Colonic mucosa (tissue), 4 donors: ENCODE measurements around the gene CUL7. TPM values are rescaled to one million over a fixed set of nuclear protein-coding genes. Genes with fewer than 3 reads are reported as not detected.

ENCODE experiments used
- DNase-seq: peaks from one replicate; pipeline ENCODE4 v3.0.0-alpha.2; 2020
- H3K27ac ChIP-seq: fragments of 200-600 bp; one replicate; pipeline ENCODE4 v1.8.0; 2021
- H3K27me3 ChIP-seq: fragments of 200-600 bp; one replicate; pipeline ENCODE4 v1.8.0; 2021
- H3K36me3 ChIP-seq: fragments of 200-600 bp; one replicate; pipeline ENCODE4 v1.8.0; 2021
- H3K4me1 ChIP-seq: fragments of 200-600 bp; one replicate; pipeline ENCODE4 v1.8.0; 2021; ENCODE audit warnings: mild to moderate bottlenecking
- H3K4me3 ChIP-seq: fragments of 200-600 bp; one replicate; pipeline ENCODE4 v1.8.0; 2021
- H3K9ac ChIP-seq, 2 donors: one replicate each; pipeline ENCODE4 v1.7.0; 2013; ENCODE audit warnings: control low read depth in 2 of 2, low read depth in 2 of 2, low read length in 2 of 2
- H3K9me3 ChIP-seq: fragments of 200-600 bp; one replicate; pipeline ENCODE4 v1.8.0; 2021
- intact Hi-C: fragments of 100-400 bp; cut with DNase I; formaldehyde crosslinking; loops from one replicate; pipeline ENCODE4 v1.14.1; 2022
- total RNA-seq, 2 donors: library from RNA; stranded (reverse); fragmentation: NEBNext Ultra II Directional in 1 of 2; extraction: Animal tissue kit (Norgen Biotek cat#: 25700) in 1 of 2; gene quantifications; one replicate each; pipeline ENCODE4 v1.2.1, GENCODE V29; 2021
- TF ChIP-seq, protein P1 (sequence below): fragments of 200-600 bp; IDR thresholded peaks from one replicate; pipeline ENCODE4 v1.8.0; 2022; ENCODE audit warnings: antibody characterized with exemption, mild to moderate bottlenecking
- donor health status: healthy.
- donor health status: DM: no; HTN: no; CAD: no.
- donor health status: DM: no; HTN: no; CAD: no.

Gene CUL7
- total RNA-seq, 2 donors from 2014 or later: 13.7 to 15.3 TPM

GRCh38 chr6:43012364-43012763 is 41.3 kb downstream of the CUL7 start:
- H3K36me3 ChIP-seq: no peaks in the 10 kb centered on the region
- intact Hi-C loops: no loop called here
- H3K9me3 ChIP-seq: no peaks in the 10 kb centered on the region
- H3K4me1 ChIP-seq: peaks cover 14% of the 10 kb centered on the region
- H3K27me3 ChIP-seq: no peaks in the 10 kb centered on the region
- TF ChIP-seq, protein P1, sequence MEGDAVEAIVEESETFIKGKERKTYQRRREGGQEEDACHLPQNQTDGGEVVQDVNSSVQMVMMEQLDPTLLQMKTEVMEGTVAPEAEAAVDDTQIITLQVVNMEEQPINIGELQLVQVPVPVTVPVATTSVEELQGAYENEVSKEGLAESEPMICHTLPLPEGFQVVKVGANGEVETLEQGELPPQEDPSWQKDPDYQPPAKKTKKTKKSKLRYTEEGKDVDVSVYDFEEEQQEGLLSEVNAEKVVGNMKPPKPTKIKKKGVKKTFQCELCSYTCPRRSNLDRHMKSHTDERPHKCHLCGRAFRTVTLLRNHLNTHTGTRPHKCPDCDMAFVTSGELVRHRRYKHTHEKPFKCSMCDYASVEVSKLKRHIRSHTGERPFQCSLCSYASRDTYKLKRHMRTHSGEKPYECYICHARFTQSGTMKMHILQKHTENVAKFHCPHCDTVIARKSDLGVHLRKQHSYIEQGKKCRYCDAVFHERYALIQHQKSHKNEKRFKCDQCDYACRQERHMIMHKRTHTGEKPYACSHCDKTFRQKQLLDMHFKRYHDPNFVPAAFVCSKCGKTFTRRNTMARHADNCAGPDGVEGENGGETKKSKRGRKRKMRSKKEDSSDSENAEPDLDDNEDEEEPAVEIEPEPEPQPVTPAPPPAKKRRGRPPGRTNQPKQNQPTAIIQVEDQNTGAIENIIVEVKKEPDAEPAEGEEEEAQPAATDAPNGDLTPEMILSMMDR: no peak
- H3K27ac ChIP-seq: no peak overlapping the region
- DNase-seq: no peak
- H3K9ac ChIP-seq: no peak overlapping the region
- H3K4me3 ChIP-seq: peak overlapping the region; percentile 67

GRCh38 chr6:43011207-43011606 is 42.4 kb downstream of the CUL7 start:
- H3K36me3 ChIP-seq: no peaks in the 10 kb centered on the region
- TF ChIP-seq, protein P1: no peak
- no peaks in the 10 kb centered on the region for H3K9me3 ChIP-seq
- no peak overlapping the region for H3K27ac ChIP-seq
- intact Hi-C loops: no loop called here
- no peak overlapping the region for H3K9ac ChIP-seq
- no peak for DNase-seq
- H3K4me3 ChIP-seq: no peak overlapping the region
- H3K27me3 ChIP-seq: no peaks in the 10 kb centered on the region
- H3K4me1 ChIP-seq: peaks cover 7% of the 10 kb centered on the region

GRCh38 chr6:43009124-43009523 is 44.5 kb downstream of the CUL7 start:
- intact Hi-C loops: no loop called here
- Histone ChIP-seq H3K36me3 (no peaks in the 10 kb centered on the region), H3K4me3 (no peak overlapping the region), H3K4me1 (no peaks in the 10 kb centered on the region), H3K9me3 (no peaks in the 10 kb centered on the region), H3K27ac (no peak overlapping the region), H3K27me3 (no peaks in the 10 kb centered on the region), H3K9ac (no peak overlapping the region)
- TF ChIP-seq, protein P1: peak; percentile 19
- no peak for DNase-seq

DNA sequence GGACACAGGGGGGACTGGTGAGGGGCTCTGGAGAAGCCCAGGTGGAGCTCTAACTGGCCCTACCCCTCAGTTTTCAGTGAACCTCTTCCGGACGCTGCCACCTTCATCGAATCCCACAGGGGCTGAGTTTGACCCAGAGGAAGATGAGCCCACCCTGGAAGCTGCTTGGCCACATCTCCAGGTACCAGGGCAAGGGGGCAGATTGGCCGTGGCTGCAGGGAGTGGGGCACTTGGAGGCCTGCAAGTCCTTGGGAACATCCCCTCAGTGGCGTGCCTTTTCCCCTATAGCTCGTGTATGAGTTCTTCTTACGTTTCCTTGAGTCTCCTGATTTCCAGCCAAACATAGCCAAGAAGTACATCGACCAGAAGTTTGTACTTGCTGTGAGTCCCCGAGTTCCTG is 46.5 kb downstream of the CUL7 start:
- Histone ChIP-seq H3K4me1 (no peaks in the 10 kb centered on the region), H3K27ac (no peak overlapping the region), H3K36me3 (no peaks in the 10 kb centered on the region), H3K9me3 (no peaks in the 10 kb centered on the region), H3K9ac (no peak overlapping the region), H3K4me3 (no peak overlapping the region), H3K27me3 (no peaks in the 10 kb centered on the region)
- TF ChIP-seq, protein P1: no peak
- intact Hi-C loops: no loop called here
- no peak for DNase-seq

- no peak for DNase-seq
- Histone ChIP-seq H3K27me3 (no peaks in the 10 kb centered on the region), H3K27ac (no peak overlapping the region), H3K9me3 (no peaks in the 10 kb centered on the region), H3K9ac (no peak overlapping the region), H3K4me3 (no peak overlapping the region), H3K36me3 (no peaks in the 10 kb centered on the region), H3K4me1 (no peaks in the 10 kb centered on the region)
- TF ChIP-seq, protein P1: no peak
- intact Hi-C loops: no loop called here
Measured at GRCh38 chr6:43006251-43006650, 47.4 kb downstream of the CUL7 start.

DNA sequence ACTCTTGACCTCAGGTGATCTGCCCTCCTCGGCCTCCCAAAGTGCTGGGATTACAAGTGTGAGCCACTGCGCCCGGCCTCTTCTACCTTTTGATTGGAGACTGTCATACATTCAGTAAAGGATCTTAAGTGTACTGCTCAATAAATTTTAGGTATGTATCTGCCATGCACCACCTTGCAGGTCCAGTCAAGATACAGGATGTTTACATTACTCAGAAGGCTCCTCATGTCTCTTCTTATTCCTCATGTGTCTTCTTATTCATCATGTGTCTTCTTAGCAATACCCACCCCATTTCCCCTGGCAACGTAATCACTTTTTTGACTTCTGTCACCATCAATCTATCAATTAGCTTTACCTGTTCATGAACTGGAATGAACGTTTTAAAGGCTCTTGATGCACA is 47.8 kb downstream of the CUL7 start:
- intact Hi-C loops: no loop called here
- no peak overlapping the region for H3K27ac ChIP-seq
- H3K36me3 ChIP-seq: no peaks in the 10 kb centered on the region
- TF ChIP-seq, protein P1: no peak
- DNase-seq: no peak
- no peaks in the 10 kb centered on the region for H3K27me3 ChIP-seq
- no peak overlapping the region for H3K4me3 ChIP-seq
- H3K9ac ChIP-seq: no peak overlapping the region
- no peaks in the 10 kb centered on the region for H3K4me1 ChIP-seq
- H3K9me3 ChIP-seq: no peaks in the 10 kb centered on the region
